ENCODE data around the gene RALGPS1.

Gene RALGPS1

DNA sequence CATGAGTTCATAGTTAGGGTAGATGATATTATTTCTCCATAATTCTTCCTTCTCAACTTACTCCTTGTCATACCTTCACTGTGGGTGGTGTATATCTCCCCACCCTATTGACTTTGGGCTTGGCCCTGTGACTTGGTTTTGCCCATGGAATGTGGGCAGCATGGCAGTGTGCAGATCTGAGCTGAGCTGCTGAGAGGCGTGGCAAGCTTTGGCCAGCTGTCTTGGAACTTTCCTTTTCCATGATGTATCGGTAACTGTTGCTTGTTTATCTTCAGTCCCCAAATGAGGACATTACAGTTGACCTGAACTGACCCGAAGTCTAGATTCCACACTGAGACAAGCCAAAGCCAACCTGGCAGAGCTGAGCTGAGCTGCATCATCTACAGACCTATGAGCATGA is 70.4 kb downstream of the RALGPS1 start:
- no peak for TF ChIP-seq Cebpa-rat (IDR thresholded peaks at IDR 0.05)
- Histone ChIP-seq H3K4me3 (no peak overlapping the region), H3K4me2 (peak overlapping the region in 1 of 11 experiments; percentile 6; a peak in 2 of 22 replicates), H3K4me1 (peaks cover 16 to 26% (median 22%) of the 10 kb centered on the region in 10 experiments), H3K36me3 (peaks cover 0 to 8% (median 0%) of the 10 kb centered on the region in 11 experiments; a peak in 1 of 22 replicates), H3K27me3 (peaks cover 54 to 97% (median 81%) of the 10 kb centered on the region in 11 experiments), H3K9ac (no peak overlapping the region), H3K27ac (no peak overlapping the region), H4K20me1 (peaks cover 19 to 90% (median 45%) of the 10 kb centered on the region in 11 experiments; a peak in 20 of 22 replicates), H3K9me3 (replicated peaks in 1 of 11) (peaks cover 0 to 15% (median 9%) of the 10 kb centered on the region in 11 experiments; a peak in 17 of 22 replicates)

DNA sequence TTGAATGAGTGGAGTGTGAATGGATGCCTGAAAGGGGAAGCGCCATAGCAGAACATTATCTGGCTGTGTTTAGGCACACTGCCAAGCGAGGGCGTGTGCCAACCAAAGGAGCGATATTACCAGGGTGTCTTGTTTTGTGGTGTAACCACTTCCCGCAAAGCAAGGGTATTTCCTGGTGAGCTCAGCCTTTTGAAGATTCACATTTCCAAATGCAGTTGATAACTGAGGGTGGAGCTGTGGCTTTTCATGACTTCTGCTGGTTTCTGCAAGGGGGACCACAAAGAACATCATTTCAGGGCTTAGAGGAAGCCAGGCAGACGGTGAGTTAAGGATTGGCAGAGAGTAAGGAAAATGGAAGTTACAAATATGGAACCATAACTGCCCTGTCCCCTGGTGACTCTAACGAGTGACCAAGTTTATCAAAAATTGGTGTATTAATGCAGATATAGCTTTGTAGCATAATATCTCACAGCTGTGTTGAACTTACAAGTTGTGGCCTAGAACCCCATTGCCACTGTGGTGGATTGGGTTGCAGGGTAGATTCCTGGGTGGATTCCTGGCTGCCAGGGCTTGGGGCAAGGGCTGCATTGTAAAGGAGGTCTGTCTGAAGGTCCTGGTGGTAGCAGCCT is 71.4 kb downstream of the RALGPS1 start:
- Histone ChIP-seq H4K20me1 (peaks cover 19 to 89% (median 45%) of the 10 kb centered on the region in 11 experiments; a peak in 20 of 22 replicates), H3K27me3 (peaks cover 62 to 97% (median 81%) of the 10 kb centered on the region in 11 experiments), H3K9ac (peak overlapping the region in 1 of 11 experiments; percentile 15; a peak in 1 of 22 replicates), H3K4me2 (peak overlapping the region; percentile 51 to 89 (median 80)), H3K36me3 (peaks cover 0 to 8% (median 0%) of the 10 kb centered on the region in 11 experiments; a peak in 1 of 22 replicates), H3K9me3 (replicated peaks in 1 of 11) (peaks cover 0 to 18% (median 9%) of the 10 kb centered on the region in 11 experiments; a peak in 17 of 22 replicates), H3K4me3 (no peak overlapping the region), H3K4me1 (peaks cover 16 to 26% (median 22%) of the 10 kb centered on the region in 10 experiments), H3K27ac (peak overlapping the region in 4 of 11 experiments; percentile 9 to 49 (median 27); a peak in 4 of 22 replicates)
- peak in 10 of 11 experiments; percentile 37 to 95 (median 76); a peak in 17 of 22 replicates for TF ChIP-seq Cebpa-rat (IDR thresholded peaks at IDR 0.05)

DNA sequence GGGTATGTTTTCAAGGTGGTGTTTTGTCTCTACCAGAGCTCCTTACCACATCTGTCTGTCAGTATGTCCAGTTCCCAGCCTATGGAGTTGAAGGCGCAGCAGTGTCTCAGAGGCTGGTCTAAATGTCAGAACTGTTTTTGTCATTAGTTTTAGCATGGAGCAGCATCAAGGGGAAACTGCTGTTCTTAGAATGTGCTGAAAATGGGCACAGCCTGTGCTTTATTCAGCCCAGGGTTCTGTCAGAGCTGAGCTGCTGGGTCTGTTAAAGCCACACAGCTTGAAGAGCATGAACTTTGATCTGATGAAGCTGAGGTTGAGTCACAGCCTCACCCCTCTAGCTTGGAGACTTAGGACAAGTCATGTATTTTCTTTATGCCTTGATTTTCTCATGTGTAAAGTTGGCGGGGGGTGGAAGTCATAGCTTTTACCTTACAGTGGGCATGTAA is 71.9 kb downstream of the RALGPS1 start:
- Histone ChIP-seq H3K4me1 (peaks cover 16 to 26% (median 22%) of the 10 kb centered on the region in 10 experiments), H3K36me3 (peaks cover 0 to 4% (median 0%) of the 10 kb centered on the region in 11 experiments; a peak in 1 of 22 replicates), H3K27ac (peak overlapping the region in 4 of 11 experiments; percentile 9 to 49 (median 27); a peak in 4 of 22 replicates), H3K4me3 (no peak overlapping the region), H3K9me3 (replicated peaks in 1 of 11) (peaks cover under 1 to 19% (median 8%) of the 10 kb centered on the region in 11 experiments; a peak in 19 of 22 replicates), H3K9ac (peak overlapping the region in 1 of 11 experiments; percentile 15; a peak in 1 of 22 replicates), H3K27me3 (peaks cover 62 to 97% (median 81%) of the 10 kb centered on the region in 11 experiments), H3K4me2 (peak overlapping the region; percentile 51 to 89 (median 80)), H4K20me1 (peaks cover 19 to 83% (median 45%) of the 10 kb centered on the region in 11 experiments; a peak in 20 of 22 replicates)
- TF ChIP-seq Cebpa-rat (IDR thresholded peaks at IDR 0.05): no peak

DNA sequence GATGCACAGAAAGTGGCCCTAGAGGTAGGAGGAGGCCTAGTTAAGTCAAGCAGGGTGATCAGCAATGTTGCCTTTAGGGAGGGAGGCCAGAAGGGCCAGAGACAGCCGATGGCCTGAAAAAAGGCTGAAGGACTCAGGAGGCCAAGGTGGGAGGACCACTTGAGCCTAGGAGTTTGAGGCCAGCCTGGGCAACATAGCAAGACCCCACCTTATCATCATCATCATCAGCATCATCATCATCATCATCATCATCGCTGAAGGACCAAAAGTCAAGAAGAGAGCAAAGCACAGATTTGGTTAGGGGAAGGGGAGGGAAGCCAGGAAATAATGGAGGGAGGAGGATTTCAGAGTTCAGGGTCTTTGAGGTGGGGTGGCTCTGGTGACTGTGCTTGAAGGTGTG is 74.3 kb downstream of the RALGPS1 start:
- Histone ChIP-seq H3K9ac (no peak overlapping the region), H3K36me3 (peaks cover 0 to 20% (median 5%) of the 10 kb centered on the region in 11 experiments; a peak in 6 of 22 replicates), H3K27me3 (peaks cover 53 to 98% (median 64%) of the 10 kb centered on the region in 11 experiments), H3K4me2 (no peak overlapping the region), H3K9me3 (replicated peaks in 1 of 11) (peaks cover 21 to 31% (median 24%) of the 10 kb centered on the region in 11 experiments), H3K4me3 (no peak overlapping the region), H3K27ac (no peak overlapping the region), H3K4me1 (peaks cover 16 to 26% (median 22%) of the 10 kb centered on the region in 10 experiments), H4K20me1 (peaks cover 19 to 70% (median 40%) of the 10 kb centered on the region in 11 experiments; a peak in 20 of 22 replicates)
- no peak for TF ChIP-seq Cebpa-rat (IDR thresholded peaks at IDR 0.05)

DNA sequence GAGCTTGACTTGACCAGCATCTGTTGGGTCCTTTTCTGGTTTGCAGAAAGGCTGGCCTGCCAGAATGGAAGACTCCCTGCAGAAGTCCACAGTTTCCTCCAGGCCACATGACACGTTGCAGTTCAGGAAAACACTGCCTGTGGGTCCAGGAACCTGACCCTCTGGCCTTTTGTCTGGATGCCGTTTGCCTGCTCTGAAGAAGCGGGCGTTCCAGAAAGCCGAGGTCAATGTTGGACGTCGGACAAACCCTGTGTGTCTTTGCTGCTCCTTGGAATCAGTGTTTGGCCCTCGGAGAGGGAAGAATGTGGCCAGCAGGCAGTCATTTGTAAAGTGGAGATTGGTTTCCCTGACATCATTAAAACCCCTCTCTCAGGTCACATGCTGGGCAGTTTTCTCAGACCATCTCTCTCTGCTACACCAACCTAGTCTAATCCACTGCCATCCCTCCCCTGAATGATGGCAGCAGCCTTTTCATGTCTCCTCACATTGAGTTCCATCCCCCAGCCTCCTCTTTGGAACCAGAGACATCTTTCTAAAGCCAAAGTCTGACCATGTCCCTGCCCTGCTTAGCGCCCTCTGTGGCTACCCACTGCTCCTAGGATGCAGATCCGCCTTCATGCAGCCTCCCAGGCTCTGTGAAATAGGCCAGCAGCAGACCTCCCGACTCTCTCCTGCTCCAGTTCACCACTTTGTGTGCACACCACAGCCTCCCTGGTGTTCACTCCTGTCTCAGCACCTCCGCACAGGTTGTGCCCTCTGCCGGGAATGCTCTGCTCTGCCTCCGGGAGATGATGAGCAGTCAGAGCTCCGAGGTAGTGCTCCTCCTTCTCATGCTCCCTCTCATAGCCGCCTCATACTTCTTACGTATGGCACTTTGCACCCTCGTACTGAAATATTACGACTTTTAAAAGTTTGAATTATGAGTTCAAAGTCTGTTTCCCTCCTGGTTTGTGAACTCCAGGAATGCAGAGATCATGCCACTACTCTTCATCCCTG is 75.6 kb downstream of the RALGPS1 start:
- Histone ChIP-seq H3K4me3 (no peak overlapping the region), H3K36me3 (peaks cover 0 to 22% (median 5%) of the 10 kb centered on the region in 11 experiments; a peak in 6 of 22 replicates), H4K20me1 (peaks cover 19 to 57% (median 31%) of the 10 kb centered on the region in 11 experiments; a peak in 20 of 22 replicates), H3K9me3 (replicated peaks in 1 of 11) (peaks cover 23 to 36% (median 27%) of the 10 kb centered on the region in 11 experiments), H3K4me2 (no peak overlapping the region), H3K4me1 (peaks cover 16 to 22% (median 19%) of the 10 kb centered on the region in 10 experiments), H3K27me3 (peaks cover 40 to 89% (median 51%) of the 10 kb centered on the region in 11 experiments), H3K27ac (no peak overlapping the region), H3K9ac (no peak overlapping the region)
- TF ChIP-seq Cebpa-rat (IDR thresholded peaks at IDR 0.05): no peak

DNA sequence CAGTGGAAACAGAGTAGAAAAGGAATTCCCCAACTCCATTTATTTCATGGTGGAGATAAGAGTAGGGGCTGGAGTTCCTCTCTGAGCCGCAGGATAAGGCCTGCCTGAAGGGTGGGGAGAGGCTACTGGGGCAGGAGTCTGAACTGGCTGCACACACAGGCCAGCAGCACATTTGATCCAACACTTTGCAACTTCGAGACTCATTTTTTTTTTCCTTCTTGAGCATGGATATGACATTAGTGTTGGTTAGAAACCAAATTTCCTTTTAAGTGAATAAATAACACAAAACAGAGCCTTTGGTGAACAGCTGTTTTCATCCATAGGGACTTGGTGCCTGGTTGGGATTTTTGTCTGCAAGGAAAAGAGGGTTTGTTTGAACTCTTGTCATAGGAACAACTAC is 76.6 kb downstream of the RALGPS1 start:
- peaks cover 11 to 14% (median 12%) of the 10 kb centered on the region in 10 experiments for H3K4me1 ChIP-seq
- TF ChIP-seq Cebpa-rat (IDR thresholded peaks at IDR 0.05): no peak
- H3K9ac ChIP-seq: no peak overlapping the region
- H3K27me3 ChIP-seq: peaks cover 39 to 81% (median 50%) of the 10 kb centered on the region in 11 experiments
- H3K9me3 ChIP-seq (replicated peaks in 1 of 11): peaks cover 23 to 36% (median 27%) of the 10 kb centered on the region in 11 experiments
- H3K4me2 ChIP-seq: no peak overlapping the region
- no peak overlapping the region for H3K27ac ChIP-seq
- peaks cover 0 to 22% (median 5%) of the 10 kb centered on the region in 11 experiments; a peak in 6 of 22 replicates for H3K36me3 ChIP-seq
- no peak overlapping the region for H3K4me3 ChIP-seq
- H4K20me1 ChIP-seq: peaks cover 17 to 51% (median 28%) of the 10 kb centered on the region in 11 experiments; a peak in 20 of 22 replicates

GRCh38 chr9:126992427-126992826 is 77.8 kb downstream of the RALGPS1 start:
- Histone ChIP-seq H3K9me3 (replicated peaks in 1 of 11) (peaks cover 23 to 41% (median 27%) of the 10 kb centered on the region in 11 experiments), H3K27ac (no peak overlapping the region), H4K20me1 (peaks cover 5 to 38% (median 16%) of the 10 kb centered on the region in 11 experiments; a peak in 15 of 22 replicates), H3K9ac (no peak overlapping the region), H3K4me1 (peaks cover 0 to 2% (median under 1%) of the 10 kb centered on the region in 10 experiments; a peak in 5 of 20 replicates), H3K27me3 (peaks cover 28 to 68% (median 38%) of the 10 kb centered on the region in 11 experiments), H3K4me3 (no peak overlapping the region), H3K4me2 (no peak overlapping the region), H3K36me3 (peaks cover 0 to 22% (median 5%) of the 10 kb centered on the region in 11 experiments; a peak in 6 of 22 replicates)
- no peak for TF ChIP-seq Cebpa-rat (IDR thresholded peaks at IDR 0.05)
